NOMO-1 treated with dmso at 0.1 percent for 144 hours (cell line): ENCODE results near the gene MN1.

Experiments used
- DNase-seq: peaks from one replicate; lab custom pipeline; 2025; ENCODE audit not compliant: unreplicated experiment; lab: John Stamatoyannopoulos, UW

Gene MN1

GRCh38 chr22:27800250-27801201, 1.0 kb downstream of the MN1 start:
- no peak for DNase-seq

- DNase-seq = no peak
Measured at GRCh38 chr22:27799827-27800249, 1.7 kb downstream of the MN1 start.

GRCh38 chr22:27799015-27799826, 2.3 kb downstream of the MN1 start:
- no peak for DNase-seq

- no peak for DNase-seq
Measured at GRCh38 chr22:27798511-27799014, 3.0 kb downstream of the MN1 start.

GRCh38 chr22:27797520-27798391, 3.8 kb downstream of the MN1 start:
- no peak for DNase-seq

GRCh38 chr22:27796829-27797519, 4.6 kb downstream of the MN1 start:
- no peak for DNase-seq

- DNase-seq = no peak
Measured at GRCh38 chr22:27795696-27796517, 5.6 kb downstream of the MN1 start.

- no peak for DNase-seq
Measured at GRCh38 chr22:27795053-27795452, 6.5 kb downstream of the MN1 start.

GRCh38 chr22:27794226-27794625, 7.3 kb downstream of the MN1 start:
- DNase-seq = no peak

GRCh38 chr22:27793576-27793975, 8.0 kb downstream of the MN1 start:
- DNase-seq = no peak

GRCh38 chr22:27792452-27793161, 8.9 kb downstream of the MN1 start:
- no peak for DNase-seq

- no peak for DNase-seq
Measured at GRCh38 chr22:27791859-27792241, 9.7 kb downstream of the MN1 start.

GRCh38 chr22:27791159-27791858, 10.2 kb downstream of the MN1 start:
- DNase-seq = no peak

- no peak for DNase-seq
Measured at GRCh38 chr22:27790376-27791158, 11.0 kb downstream of the MN1 start.

- no peak for DNase-seq
Measured at GRCh38 chr22:27788500-27789288, 12.9 kb downstream of the MN1 start.

- DNase-seq = no peak
Measured at GRCh38 chr22:27786965-27787364, 14.6 kb downstream of the MN1 start.
